GM21423 (cell line): ENCODE measurements around the gene PARVA.

Source experiments
- ATAC-seq: cut with Tn5 transposase; IDR thresholded peaks from one replicate; pipeline ENCODE4 v1.9.1; 2021; ENCODE audit warnings: mild to moderate bottlenecking, moderate library complexity; ENCODE audit not compliant: unreplicated experiment

Gene PARVA

DNA sequence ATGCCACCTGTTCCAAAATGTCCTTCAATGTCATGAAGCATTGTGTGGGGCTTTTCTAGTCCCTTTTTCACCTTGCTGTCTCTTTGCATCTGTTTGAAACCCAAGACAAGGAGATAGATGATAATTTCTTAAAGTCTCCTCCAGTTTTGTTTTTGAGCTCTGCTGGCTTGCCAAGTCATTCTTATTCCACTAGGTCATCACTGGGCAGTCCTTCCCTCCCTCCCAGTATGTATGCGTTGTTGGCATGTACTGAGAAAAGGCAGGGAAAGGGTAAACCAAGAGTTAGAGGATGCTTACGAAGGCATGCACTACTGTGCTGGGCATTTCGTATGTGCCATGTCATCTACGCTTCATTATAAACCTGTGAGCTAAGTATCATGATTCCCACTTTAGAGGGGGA is 78.6 kb downstream of the PARVA start:
- ATAC-seq: no peak

DNA sequence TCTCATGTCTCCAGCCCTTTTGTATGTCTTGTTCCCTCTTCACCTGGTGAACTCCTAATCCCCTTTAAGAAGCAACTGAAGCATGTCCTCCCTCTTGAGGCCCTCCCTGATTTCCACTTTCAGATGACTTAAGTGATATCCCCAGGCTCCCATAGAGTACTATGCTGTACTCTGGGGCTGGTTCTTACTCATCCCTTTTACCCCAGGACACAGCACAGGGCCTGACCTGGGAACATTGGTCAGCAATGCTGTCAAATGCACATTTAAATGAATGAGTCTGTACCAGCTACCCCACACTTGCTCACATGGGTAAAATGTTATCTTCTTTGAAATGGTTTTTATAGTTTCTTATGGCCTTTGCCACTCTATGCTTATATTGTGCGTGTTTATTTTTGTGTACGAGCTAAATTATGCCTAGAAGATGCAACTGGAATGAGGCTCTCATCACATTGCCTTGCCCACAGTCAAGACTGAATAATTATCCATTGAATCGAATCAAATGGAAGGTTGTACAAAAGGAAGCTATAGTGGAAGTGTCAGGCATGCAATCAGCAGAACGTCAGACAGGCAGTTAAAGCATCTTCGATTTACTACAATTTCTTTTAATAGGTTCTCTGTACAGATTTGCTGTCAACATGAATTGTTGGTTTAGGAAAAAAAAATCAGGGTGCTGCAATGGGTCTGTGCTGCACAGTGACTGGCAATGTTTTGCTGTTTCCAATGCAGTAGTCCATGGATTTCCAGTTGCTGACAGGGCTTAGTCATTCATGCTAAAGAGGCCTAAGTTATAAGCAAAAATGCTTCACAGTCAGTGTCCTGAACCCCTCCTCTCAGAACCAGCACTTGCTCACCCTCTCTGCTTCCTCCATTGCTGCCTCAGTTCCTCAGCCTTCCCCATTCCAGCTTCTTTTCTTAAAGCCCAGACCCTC is 79.5 kb downstream of the PARVA start:
- no peak for ATAC-seq

DNA sequence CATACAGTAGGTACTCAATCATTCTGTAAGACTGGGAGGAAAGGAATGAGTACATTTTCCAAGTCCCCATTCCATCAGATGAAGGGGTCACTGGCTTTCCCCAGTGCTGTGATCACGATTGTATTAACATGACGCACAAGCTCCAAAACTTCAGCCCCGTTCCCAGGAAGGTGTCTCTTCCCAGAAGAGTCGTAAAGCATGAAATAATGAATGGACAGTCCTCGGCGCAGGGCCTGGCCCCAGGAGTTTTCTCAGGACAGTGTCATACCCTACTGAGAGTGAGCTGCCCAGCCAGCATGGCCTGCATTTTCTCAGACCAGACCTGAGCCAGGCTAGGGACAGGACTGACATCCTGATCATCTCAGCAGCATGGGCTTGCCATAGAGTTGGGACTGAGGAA is 80.7 kb downstream of the PARVA start:
- ATAC-seq: no peak

DNA sequence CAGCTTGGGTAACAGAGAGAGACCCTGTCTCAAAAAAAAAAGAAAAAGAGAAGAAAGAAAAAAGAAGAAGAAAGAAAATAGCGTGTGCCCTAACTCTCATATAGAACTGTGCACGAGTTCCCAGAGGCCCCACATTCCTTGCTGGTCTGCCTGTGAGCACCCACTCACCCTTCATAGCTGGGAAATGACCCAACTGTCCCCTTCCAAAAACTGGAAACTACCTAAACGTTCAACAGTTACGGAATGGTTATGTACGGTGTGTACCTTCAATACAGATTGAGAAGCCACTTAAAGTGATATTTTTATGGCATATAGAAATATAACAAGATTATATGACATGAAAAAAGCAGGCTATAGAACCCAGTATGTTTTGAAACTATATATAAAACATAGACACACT is 82.0 kb downstream of the PARVA start:
- ATAC-seq: no peak

DNA sequence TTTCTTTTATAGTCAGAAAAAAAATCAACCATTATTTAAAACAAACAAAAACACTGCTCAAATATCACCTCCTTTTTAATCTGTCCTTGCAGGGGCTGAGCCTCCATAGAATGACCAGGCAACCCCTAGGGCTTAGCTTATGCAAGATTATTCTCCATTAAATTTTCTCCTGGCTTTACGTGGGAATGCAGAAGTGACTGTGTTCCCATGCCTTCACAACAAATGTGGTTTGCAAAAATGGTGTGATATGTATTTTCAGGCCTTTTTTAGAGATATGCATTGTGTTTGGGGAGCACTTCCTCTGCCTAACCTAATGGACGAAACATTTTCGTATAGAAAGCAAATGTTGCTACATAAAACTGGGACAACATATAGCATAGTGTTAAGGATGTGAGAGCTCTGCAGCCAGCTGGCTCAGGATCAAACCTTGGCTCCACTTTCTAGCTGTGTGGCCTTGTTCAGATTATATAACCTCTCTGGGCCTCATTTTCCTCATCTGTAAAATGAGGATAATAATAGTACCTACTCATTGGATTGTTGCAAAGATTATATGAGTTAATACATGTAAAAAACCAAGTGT is 82.6 kb downstream of the PARVA start:
- ATAC-seq: no peak

DNA sequence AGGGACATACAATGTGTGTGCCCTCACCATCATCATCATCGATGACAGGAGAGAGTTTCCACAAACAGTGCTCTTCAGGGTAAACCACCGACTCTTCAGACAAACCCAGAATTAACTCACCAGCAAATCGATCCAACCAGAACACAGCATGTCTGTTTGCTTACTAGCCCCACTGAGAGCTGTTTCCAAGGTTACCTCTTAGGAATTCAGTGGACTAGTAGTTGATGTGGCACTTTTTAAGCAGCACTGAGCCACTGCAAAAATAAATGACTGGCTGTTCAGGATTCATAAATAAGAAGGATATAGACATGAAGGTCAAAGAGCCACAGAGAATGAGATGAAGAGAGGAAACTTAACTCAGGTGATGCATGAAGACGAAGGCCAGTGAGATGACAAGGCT is 83.1 kb downstream of the PARVA start:
- no peak for ATAC-seq

DNA sequence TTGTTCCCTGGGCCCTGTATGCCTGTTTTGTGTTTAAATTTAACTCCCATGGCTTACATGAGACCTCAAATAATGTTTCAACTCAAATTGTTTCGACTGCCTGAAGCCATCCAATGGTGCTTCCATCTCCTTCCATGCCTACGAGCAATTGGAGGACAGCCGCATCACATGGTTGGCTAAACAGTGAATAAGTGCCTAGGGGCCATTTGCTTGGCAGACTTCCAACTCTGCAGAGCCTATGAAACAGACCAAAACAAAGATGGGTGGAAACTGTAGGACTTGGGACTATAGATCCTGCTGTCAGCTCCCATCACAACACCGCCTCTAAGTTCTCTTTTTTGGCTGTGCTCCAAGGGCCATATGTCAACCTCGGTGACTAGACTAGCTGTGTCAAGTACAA is 84.1 kb downstream of the PARVA start:
- ATAC-seq: no peak

DNA sequence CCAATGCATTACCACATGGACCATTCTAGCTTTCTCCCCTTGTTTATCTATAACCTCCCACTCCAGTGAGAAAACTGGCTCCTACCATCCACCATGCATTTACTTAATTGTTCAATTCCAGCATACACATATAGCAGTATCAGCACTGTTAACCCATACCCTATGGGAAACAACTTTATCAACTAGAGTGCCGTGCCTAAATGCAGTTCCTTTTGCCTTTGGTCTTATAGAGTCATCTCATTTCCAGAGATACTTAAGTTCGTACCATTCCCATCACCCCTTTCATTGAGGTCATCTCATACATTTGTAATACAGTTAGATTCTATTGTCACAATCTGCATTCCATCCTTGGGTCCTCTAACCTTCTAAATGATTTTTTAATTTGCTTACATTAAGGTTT is 86.9 kb downstream of the PARVA start:
- ATAC-seq: no peak

DNA sequence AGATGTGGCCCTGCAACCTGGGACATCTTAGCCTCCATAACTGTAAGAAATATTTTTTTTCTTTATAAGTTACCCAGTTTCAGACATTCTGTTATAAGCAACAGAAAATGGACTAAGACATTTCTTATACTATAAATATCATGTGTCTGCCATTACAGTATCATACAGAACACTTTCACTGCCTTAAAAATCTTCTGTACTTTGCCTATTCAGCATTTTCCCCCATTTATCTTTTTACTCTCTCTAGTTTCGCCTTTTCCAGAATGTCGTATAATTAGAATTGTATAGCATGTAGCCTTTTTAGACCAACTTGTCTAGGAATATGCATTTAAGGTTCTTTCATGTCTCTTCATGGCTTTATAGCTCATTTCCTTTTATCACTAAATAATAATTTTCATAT is 88.0 kb downstream of the PARVA start:
- no peak for ATAC-seq

DNA sequence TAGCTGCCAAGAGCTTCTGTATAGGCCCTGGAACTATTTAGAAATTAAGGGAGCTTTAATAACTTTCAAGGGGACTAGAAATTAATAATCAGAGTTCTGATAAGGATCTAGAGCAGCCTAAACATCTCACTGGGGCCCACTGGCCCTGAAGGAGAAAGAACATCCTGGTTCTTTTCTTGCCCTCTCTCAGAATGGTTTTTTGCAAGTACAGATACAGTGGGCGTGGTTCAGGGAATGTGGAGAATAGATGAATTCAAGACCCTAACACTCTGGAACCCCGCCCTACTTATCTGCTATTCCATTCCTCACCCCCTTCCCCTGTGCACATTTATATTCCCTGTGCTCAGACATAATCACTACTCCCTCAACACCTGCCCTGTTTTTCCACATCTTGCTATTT is 90.2 kb downstream of the PARVA start:
- ATAC-seq: no peak

DNA sequence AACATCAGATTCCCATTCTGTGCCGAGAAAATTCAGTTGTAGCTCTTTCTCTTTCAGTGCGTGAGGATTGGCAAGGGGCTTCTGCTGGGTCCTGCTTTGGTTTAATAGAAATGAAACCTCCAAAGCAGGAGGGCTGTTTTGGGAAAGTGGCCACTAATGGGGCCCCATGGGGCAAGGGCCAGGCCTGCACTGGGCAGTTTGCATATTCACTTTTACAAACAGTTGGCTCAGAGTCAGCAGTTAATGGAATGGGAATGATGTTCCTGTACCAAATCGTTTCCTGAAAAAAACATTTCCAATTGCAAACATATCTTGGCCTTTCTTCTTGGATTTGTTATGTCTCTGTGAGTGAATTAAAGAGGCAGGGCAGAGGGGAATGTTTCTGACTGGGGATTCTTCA is 92.1 kb downstream of the PARVA start:
- ATAC-seq: no peak

DNA sequence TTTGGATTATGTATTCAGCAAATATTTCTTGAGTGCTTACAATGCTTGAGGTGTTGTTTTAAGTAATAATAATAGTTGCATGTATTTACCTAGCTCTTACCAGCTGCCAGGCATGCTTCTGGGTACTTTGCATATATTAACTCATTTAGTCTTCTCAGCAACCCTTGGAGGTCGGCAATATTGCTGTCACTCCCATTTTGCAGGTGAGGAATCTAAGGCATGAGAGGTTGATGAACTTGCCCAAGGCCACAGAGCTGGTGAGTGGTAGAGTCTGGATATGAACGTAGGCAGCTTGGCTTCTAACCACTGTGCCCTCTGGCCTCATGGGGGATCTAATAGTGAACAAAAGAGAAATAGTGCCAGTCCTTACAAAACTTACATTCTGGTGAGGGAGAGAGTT is 92.9 kb downstream of the PARVA start:
- no peak for ATAC-seq

DNA sequence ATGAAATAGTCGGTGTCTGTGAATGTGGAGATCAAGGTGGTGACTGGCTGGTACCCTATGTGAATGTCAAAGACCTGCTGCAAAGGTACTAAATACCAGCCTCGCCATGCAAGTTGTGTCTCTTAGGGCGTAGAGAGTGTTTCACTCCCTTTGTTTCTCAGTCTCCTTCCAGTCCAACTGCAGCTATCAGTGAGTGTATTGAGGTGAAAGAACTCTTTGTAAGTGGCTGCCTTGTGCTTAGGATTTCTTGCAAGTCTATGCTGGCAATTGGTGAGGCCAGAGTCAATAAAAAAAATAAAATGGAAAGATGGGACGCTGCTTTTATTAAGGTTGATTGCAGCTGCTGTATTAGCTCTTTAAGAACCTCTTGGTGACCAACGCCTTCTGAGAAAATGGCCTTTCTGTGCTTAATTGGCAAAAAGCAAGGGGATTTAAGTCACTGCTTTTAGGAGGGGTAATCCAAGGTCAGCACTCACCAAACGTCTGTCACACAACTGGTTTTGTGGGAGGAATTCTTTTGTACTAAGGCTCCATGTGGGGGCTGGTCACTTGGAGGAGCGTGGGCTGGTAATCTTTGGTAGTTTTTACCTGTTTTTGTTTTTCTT is 95.1 kb downstream of the PARVA start:
- no peak for ATAC-seq

DNA sequence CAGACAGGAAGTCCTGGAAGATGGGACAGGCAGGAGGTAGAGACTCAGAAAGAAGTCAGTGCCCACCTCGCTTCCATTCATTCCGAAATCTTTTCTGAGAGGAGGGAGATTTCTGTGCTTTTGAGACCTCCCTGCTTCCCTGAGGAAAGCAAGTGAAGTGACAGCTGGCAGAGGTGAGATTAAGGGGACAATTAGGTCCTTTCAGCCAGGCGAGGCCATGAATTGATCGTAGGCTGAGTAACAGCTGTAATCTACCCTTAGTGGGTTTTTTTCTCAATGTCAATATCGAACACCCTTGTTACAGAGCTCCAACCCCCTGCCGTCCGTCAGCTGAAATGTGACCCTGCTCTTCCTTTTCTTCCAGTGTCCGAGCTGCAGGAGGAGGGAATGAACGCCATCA is 96.0 kb downstream of the PARVA start:
- ATAC-seq: no peak

DNA sequence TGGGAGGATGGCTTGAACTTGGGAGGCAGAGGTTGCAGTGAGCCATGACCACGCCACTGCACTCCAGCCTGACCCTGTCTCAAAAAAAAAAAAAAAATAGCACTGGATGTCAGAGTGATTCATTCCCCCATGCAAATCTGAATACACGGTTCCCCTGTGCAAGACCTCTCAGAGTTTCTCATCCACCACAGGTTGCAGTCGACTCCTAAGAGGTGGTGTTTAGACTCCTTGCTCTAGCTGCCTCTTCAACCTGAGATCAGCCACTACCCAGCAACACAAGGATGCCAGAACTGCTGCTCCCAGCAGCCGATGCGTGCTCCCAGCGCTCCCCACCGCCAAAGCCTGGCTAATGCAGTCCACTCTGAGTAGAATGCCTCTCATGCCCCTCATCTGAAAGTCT is 97.5 kb downstream of the PARVA start:
- no peak for ATAC-seq

DNA sequence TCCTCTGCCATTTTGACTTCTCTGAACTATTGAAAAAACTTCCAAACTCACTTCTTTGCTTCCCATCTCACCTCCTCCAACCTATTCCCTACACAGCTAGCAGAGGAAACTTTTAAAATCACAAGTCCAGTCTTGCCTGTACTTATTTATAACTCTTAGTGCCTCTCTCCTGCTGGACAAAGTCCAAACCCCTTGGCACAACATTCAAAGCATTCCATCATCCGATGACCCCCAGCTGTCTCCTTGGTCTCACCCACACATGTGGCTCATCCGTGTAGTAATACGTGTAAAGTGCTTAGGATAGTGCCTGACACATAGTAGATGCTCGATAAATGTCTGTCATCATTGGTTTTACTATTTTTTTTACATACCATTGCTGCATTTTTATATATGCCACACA is 101.4 kb downstream of the PARVA start:
- ATAC-seq: no peak

DNA sequence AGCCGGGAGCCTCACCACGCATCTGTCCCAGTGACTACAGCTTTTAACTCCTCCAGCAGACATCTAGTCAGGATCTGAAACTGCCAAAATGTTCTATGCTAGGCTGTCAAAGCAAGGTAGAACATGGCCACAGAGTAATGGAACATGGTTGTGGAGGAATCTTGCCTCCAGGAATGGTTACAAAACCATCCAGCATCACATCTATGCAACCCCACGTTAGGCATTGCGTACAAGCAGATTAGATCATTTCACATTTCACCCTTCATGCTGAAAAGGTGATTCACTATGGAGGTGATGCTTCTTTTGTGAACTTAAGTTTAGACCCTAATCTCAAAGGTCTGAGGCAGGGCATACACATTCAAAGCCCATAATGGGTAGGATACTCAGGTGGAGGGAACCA is 103.0 kb downstream of the PARVA start:
- no peak for ATAC-seq

DNA sequence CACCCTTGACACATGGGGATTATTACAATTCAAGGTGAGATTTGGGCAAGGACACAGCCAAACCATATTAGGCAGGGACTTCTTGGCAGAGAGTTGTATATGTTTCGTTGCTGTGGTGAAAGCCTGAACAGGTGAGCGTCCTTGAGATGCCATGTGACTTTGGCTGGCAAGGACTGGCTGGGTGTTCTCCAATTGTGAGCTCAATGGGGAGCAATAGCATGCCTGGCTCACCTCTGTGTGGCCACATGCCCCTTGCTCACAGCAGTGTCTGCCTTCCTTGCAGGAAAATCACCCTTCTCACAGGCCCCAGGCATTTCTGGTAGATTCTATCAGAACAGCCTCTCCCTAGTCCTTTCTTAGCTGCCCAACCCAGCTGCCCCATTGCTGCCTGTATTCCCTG is 105.5 kb downstream of the PARVA start:
- ATAC-seq: no peak

DNA sequence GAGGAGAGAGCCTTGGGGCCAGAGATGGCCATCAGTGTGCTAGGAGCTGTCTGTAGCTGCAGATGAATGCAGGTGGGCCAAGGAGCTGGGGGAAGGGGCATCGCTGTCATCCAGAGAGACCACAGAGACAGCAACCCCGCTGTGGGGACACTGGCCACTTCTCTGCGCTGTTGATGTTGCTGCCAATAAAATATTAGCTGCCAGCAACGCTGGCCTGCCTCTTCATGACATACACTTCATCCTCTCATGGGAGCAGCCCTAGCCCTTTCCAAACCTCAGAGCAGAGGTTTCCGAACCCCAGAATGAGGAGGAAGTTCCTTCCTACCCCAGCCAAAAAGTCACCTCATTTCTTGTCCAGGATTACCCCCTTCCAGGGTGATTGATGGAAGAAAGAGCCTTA is 106.2 kb downstream of the PARVA start:
- ATAC-seq: no peak

DNA sequence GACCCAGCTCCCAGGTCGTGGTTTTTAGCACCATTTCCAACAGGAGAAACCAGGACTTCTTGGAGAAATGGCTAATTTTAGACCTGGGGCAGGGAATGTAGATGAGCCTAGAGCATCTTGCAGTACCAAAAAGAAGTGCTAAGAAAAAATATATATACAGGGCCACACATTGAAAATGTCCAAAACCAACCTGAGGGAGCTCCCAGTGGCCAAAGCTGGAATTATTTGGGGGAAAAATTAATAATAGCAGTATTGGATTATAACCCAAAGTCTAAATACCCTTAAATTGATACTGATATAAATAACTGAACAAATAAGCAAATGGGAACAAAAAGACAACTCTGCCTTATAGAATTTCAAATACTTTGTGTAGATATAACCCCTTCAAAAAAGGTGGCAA is 108.0 kb downstream of the PARVA start:
- no peak for ATAC-seq

DNA sequence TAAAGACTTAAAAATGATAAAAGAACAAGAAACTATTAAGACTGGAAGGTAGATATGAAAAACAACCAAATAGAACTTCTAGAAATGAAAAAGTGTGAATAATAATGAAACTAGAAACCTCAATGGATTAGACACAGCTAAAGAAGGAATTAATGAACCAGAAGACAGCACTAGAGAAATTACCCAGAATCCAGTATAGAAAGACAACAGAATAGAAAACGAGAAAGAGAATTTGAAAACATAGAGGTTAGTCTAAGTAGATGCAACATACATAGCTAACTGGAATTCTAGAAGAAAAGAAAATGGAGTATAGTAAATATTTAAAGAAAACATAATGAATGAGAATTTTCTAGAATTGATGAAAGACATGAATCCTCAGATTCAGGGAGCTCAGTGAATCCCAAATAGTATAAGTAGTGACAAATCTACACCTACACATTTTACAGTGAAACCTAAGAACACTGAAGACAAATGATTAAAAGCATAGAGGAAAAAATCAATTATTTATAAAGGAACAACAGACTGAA is 111.9 kb downstream of the PARVA start:
- no peak for ATAC-seq

DNA sequence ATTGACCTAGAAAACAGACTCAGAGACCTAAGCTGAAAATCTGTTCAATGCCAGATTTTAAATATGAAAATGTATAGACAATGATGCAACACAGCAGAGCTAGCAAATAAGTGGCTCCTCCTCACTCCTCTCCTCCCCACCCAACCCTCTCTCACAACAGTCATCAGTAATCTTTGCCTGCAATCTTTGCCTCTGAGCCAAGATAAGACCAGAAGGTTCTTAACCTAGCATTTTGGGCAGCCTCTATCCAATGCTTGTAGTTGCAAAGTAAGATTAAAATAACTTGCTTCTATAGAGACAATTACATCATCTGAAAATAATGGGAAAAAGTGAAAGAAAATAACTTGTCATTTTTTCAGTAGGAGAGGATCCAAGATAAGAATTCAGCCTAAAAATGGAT is 117.3 kb downstream of the PARVA start:
- ATAC-seq: no peak
